ENCODE measurements around the gene VTI1A.

The VTI1A gene

DNA sequence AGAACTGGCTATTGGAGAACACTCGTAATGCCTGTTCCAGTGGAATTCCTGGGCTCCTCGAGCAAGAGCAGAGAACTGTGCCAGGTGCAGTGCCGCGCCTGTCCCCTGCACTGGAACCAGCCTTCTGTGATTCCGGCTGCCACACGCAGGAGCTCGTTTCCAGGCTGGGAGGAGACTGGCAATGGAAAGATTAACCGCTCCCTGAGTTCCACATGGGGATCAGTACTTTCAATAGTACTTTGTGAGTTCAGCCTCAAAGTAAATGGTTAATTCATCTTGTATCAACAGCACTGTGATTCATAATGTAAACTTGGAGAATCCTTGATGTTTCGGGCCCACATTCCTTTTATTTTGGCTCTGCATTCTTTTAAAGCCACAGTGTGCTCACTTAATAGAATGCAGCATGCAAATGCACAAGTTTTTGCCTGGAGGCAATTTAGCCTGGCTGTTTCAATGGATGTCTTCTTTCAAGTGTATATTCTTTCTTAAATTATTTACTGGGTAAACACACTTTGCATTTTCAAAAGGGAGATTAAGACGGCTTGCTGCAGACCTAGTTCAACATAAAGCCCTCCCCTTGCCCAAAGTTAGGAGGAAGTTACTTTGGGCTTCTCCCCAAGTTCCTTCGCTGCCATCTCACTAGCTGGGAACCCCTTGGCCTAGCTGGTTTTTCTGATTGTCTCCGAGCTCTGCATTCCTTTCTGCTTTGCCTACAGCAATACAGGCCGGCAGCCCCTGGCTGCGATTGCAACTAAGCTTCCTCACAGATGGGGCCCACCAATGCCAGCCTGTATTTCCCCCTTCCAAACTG lies 364.9 kb downstream of the VTI1A start:
- peak; percentile 96 for DNase-seq (ENCODE audit: low read depth)

DNA sequence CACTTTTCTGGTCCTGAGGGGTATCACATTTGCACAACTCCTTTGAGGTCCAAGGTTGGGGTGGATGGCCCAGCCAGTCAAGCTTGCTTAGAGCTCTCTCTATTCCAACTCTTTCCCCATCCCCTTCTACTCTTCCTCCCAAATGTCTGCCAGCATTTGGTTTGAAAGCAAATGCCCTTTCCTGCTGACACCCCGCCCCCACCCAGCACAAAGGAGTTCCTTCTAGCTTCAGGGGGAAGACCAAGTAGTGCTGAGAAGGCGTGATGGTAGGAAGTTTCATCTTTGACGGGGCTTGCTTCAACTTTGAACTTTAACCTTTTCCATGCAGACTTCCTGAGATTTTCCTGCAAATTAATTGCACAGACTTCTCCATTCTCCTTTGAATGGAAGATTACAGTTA lies 365.6 kb downstream of the VTI1A start:
- DNase-seq (ENCODE audit: low read depth), result no peak

DNA sequence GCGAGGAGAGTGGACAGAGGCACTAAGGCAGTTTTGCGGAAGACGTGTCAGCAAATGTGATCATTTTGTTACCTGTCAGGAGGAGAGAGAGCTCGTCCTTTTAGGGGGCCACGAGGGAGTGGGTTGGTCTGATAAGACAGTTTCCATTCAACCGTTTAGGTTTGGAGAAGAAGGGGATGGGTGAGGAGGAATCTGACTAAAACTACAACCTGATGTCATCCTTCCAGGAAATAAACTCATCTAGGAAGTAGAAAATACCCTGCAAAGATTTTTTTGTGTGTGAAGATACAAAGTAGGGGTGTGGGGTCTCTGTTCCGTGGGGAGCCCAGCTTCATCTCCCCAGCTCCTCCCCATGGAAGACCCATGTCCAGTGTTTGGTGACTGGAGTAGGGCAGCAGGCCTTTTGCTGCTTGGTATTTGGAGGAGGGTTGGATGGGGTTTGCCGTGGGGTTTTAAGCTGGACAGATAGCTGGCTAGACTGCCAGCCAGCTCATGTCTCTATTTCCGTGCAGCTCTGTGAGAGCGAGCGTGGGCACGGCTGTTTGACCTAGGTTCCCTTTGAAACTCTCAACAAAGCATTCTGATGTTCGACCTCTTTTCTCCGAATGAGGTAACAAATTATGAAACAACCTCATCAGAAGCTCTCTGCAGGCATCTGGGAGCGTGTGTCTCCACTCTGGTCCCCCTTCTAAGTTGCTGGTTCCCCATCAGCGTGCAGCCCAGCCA lies 367.0 kb downstream of the VTI1A start:
- no peak for DNase-seq (ENCODE audit: low read depth)

DNA sequence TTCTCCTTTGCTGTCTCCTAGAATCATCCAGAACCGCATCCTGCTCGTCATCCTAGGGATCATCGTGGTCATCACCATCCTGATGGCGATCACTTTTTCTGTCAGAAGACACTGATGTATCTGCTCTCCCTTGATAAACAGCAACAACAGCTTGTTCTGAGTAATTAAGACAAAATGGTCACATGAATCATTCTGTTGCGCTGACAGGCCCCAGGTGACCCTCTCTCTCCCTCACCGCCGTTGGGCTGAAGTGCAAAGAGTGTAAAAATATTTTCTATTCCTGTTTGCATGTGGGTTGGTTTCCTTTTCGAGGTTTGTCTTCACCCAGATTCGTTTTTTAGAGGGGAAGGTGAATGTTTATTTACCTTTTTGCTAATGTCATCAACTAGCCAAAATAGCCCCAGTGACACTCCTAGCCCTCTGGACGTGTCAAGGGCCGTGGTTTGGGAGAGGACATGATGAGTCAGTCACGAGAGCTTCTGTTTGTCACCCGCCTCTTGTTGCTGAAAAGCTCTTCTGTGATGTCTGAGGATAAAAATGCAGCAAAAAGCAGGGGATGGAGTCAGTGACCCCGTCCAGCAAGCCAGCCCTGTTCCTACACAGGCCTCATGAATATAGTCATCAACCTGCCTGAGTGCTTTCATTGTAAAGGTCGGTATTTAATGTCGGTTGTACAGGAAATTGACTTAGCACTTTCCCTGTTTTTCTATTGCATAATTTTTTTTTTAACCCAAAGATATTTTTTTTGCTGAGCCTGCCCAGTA lies 368.4 kb downstream of the VTI1A start:
- DNase-seq (ENCODE audit: low read depth), result peak; percentile 71

DNA sequence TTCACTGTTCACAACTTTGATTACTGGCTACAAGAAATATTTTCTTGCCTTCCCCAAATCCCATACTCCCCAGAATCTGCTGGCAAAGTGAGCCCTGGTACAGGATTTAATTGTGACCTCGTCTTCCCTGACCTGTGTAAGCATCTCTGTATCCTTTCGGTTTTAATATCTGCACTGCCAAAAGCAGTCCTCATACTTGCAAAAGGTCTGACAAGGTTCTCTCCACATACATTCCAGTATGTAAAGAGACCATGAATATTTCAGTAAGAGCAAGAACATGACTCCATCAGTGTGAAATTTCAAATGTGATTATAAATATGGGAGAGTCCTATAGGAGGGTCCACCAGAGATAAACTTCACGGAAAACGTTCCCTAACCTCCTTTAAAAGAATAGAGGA lies 369.0 kb downstream of the VTI1A start:
- DNase-seq (ENCODE audit: low read depth), result peak; percentile 38

DNA sequence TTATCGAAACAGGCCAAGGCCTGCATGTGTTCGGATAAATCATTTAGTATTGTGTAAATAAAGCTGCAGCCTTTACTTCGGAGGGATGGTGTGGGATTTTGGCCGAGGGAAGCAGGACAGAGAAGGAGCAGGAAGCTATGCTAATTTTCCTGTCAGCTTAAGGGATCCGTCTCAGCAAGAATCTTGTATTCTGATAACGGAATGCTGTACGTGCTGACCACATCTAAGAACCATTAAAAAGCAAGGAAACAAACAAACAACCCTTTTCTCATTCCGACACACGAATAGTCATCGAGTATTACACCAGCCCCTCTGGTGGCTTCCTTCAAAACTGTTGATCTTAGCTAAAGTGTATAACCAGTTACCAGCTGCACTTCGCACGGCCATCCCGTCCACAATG lies 369.9 kb downstream of the VTI1A start:
- no peak for DNase-seq (ENCODE audit: low read depth)

DNA sequence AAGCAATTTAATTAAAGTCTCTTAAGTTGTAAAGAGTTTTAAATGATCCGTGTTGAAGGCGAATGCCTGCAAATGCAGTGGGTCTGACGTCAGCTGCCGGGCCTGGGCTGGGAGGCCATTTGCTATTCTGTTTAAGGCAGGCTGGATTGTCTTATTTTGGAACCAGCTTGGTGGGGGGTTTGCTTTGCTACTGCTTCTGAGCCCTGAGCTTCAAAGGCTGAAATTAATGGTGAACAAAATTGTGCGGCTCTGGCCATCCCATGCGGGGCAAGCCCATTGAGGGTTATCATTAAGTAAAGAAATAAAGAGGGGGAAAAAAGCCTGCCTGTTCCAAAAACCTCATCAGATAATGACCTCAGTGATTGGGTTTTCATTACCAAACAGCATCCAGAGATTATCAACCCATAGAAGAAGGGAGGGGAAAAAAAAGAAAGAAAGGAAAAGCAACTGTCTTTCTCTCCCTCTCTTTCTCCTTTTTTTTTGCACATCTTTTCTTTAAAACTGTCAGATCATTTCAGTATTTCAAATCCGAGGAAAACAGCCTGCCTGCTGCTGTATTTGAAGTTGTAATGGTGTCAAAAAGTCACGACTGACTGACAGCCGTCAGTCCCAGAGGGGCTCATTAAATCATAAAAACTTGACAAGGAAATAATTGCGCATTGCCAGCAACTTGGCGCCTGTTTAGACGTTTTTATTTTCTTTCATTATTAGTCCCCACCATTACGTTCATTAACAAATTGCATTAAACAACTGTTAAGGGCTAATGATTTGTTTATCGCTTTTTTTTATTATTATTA lies 371.2 kb downstream of the VTI1A start:
- no peak for DNase-seq (ENCODE audit: low read depth)

DNA sequence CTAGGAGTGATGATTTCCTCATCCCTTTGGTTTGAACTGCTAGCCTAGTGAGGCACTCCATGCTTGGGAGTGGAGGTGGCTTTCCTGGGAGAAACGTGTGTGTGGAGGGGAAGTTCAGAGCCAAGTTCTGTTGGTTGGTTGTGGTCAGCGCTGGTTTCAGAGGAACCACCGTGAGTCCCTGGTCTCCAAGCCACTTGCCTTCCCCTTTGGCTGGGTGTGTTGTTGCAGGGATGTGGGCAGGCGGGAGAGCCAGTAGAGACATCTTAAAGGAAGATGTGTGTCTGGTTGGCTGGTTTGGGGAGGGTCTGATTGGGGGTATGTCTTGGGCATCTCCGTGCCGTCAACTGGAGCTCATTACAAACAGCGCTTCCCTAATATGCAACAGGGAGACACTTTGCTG lies 372.2 kb downstream of the VTI1A start:
- no peak for DNase-seq (ENCODE audit: low read depth)

DNA sequence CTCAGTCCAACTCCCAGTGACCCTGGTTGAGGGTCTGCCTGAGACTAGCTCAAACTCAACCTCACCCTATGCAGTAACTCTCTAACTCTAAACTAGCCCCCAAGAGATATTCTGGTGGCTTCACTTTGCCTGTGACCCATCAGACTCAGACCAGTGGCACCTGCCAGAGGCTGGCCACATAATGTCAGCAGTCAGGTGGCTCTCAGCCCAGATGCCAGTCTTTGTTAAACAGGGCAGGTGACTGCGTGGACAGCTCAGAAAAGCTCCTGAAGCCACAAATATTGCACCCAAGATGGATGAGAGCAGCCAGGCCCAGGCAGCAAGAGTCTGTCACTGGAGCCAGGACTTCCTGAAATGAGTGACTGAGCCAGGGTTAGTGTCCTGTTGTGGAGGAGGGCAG lies 373.3 kb downstream of the VTI1A start:
- no peak for DNase-seq (ENCODE audit: low read depth)

DNA sequence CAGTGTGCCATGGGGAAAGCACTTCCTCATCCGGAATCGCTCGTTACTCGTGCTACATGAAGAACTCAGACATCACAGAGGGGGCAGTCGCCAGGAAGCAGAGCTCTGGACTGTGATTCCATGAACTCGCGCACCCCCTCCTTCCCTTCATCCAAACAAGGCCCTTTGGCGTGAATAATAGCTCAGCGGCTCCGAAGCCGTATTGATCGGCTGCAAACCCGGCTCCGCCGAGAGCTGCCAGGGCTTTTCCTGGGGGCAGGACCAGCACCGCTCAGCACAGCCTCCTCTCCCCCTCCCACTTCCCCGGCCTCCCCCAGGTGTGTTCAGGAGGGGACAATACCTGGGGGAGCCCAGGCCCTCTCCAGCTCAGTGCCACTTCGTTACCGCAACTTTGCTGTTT lies 374.0 kb downstream of the VTI1A start:
- DNase-seq (ENCODE audit: low read depth), result no peak

DNA sequence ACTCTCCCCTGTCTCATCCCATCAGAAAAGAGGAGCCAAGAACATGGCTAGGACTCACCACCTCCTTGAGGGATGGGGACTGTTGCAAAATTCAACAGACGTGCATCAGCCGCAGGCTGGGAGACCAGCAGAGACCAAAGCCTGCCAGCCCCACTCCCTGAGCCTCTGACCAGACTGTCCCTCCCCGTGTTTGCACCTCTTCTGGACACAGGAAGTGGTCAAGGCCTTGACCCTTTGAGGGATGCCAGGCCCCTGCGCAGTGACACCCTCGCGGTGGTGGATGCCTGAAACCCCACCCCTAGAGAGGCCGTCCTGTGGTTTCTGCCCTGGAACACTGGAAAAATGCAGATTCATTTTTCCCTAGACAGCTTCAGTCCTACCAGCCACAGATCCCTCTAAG lies 374.6 kb downstream of the VTI1A start:
- peak; percentile 19 for DNase-seq (ENCODE audit: low read depth)

DNA sequence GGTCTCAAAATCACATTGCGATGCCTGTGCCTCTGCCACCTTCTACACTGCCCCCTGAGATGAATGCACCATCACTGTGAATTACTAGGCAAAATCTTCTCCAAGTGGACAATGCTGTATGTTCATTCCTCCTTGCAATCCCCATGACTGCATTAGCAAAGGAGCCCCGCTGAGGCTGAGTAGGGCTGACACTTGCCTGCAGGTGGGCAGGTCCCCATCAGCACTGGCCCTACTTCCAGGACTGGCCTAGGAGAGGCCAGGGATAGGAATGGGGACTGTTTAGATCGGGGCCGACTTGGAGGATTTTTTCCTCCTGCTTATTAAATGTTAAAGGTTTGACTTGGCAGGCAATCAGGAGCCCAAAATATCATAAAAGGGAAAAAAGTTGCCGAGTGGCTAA lies 376.0 kb downstream of the VTI1A start:
- DNase-seq (ENCODE audit: low read depth), result no peak

DNA sequence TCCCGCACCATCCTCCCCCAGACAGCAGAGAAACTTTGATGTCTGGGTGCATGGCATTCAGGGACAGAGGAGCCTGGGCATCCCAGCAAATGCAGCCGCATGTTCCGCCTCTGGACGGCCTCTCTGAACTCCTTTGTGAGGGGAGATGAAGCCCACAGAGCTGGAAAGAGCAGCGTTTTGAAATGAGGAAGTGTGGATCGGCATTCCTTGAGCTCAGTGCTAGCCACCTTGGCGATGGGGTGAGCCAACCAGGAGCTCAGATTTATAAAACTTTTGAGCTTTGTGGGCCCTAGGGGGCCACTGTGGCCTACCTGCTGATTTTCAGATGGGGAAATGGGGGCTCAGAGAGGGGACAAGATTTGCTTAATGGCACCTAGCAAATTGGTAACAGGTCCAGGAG lies 376.6 kb downstream of the VTI1A start:
- DNase-seq (ENCODE audit: low read depth), result no peak

DNA sequence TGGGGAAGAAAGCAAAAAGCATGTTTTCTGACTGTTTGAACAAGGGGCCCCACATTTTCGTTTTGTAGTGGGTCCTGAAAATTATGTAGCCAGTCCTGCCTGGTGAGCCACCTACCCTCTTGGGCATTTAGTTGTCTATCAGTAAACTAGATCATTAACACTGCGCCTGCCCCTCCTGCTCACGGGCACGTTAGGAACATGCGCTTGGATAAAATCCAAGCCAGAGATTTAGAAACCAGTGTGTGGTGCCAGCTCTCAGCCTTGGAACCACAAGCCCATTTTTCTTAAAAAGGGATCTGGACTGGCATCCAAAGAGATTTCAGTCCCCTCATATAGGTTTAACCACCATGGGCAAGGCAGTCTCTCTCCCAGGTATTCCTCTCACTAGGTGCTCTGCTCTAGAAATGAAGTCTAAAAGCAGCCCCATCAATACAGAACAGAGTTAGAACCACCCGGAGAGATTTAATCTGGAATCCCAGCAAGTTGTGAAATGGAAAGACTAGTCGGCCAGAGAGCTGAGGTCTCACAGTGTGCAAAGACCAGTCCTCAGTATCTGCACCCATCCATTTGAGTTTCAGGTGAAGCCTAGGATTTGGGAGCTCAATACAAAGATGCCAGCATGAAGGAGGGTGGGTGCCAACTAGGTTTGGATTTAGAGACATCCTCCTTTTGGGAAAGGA lies 379.1 kb downstream of the VTI1A start:
- no peak for DNase-seq (ENCODE audit: low read depth)

DNA sequence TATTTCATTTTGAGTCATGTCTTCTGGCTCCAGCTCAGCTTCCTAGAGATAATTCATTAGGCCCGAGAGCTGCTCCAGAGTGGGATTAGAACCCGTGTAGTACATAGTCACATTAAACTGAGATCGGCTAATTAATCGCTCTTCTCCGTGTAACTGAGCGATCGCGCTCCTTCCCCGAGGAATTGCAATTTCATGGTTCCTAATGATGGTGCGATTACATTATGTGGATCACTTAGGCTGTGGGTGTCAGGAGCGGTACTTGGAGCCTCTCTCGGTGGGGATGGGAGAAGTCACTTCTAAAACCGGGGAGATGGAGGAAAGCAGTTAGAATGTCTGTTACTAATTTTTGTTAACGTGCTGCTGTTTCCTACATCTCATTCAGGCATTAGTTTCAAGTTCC lies 380.1 kb downstream of the VTI1A start:
- DNase-seq (ENCODE audit: low read depth), result no peak

DNA sequence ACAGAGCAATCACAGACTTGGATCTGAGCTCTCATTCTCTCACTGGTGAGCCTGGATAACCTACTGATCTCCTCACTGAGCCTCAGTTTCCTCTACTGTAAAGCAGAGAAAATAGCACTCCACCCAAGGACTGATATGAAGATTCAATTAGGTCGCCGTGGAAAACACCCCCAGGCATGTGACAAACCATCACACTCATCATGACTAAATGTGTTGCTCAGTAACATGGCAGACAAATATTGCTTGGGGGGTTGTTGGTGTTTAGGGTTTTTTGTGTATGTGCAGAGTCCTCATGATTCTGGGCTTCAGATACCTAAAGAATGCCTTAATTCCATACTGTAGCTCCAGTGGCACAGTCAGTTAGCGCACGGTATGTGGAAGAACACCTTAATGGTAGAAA lies 380.9 kb downstream of the VTI1A start:
- no peak for DNase-seq (ENCODE audit: low read depth)

DNA sequence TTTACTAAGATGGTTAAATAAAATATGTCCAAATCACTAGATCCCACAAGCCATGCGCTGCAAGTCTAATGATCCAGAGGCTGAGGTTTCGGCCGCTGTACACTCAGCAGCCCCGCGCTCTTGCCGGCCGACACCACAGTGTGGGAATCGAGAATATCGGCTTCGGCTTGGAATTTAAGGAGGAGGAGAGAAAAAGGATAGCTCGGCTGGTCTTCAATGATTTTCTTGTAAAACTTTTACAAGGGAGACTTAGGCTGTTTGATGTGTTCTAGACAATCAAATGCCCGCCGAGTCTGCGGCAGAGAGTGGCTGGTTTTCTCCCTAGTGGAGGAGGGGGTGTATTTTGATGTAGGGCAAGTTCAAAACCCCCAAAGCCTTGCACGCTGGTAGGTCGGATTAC lies 384.8 kb downstream of the VTI1A start:
- DNase-seq (ENCODE audit: low read depth), result no peak

DNA sequence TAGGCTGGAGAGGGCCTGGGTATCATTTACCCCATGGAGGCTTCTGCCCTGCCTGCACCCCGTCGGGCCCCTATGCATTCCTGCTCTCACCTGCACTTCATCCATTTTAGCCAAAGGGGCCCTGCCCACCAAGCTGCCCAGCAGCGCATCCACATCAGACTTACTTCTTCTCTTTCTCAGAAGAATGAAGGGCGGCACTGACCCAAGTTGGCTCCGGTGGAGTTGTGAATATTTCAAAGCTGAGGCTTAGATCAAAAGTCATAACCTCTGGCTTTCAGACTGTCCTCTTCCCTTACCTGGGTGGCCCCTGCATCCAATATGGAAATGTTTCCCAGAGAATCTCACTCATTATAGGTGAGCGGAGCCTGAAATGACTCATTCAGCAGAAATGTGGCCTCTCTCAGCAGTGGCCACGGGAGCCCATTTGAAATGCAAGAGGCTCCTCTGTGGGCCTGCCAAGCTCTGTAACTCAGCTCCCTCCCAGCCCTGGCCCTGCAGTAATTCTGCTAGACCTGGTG lies 385.4 kb downstream of the VTI1A start:
- DNase-seq (ENCODE audit: low read depth), result peak; percentile 38

DNA sequence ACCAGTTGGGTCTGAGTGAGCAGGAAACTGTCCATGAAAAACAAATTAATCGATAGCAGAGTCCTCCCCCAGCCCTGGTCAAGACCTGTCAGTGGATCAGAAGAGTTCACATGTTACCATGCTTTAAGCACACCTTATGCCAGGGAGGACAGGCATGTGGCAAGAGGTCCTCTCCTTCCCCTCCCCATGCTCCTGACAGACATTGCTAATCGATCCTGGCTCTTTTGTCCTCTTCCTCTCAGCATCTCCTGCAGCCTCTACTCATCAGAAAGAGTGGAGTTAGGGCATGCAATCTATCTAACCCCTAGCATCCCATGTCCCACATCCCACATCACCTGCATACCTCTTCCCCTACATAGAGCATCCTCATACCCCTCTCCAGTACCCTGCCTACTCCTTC lies 385.9 kb downstream of the VTI1A start:
- DNase-seq (ENCODE audit: low read depth), result no peak

DNA sequence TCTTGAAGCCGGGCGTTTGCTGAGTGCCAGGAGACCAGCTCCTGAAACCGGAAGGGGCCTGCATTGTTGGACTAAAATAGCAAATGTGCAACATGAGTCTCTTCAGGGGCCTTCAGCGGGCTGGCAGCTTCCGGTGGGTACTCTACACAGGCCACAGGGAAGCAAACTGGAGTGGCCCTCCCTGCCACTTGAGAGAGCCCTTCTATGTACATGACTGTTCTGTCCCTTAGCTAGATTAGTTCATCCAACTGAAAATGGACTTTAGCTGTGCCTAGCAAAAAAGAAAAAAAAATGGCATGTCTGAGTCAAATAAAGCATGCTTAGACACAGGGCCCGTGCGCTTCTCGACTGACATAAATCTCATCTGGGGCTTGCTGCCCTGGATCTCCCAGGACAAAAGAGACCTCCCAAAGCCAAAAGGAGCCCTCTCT lies 387.8 kb downstream of the VTI1A start:
- no peak for DNase-seq (ENCODE audit: low read depth)

DNA sequence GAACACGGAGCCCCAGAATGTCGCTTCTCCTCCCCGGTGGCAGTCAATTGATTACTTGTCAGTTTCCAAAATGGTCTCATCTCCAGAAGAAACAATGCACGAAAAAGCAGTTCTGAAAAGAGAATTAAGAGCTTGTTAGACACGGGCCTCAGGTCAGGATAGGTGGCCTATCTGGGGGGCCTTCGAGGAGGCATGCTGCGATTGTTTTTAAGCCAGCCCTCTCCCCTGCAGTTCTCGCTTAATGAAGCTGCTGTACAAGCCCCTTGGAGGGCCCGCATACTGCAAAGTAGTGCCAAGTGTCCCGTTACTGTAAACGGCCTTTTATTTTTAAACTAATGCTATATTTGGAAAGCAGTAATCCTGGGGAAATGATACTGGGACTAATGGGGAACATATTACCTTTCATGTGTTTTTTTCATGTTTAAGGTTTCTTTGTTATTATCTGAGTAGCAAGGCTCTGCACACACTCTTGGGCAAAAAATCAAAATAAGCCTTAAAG lies 388.3 kb downstream of the VTI1A start:
- DNase-seq (ENCODE audit: low read depth), result no peak

All from iris pigment epithelial cell (primary cell).